ENCODE data around the gene AMBRA1. TPM values are rescaled to one million over a fixed set of nuclear protein-coding genes. Genes with fewer than 3 reads are reported as not detected.

Gene AMBRA1
- total RNA-seq, 2 experiments from 2014 or later: 24.6 to 30.7 TPM

DNA sequence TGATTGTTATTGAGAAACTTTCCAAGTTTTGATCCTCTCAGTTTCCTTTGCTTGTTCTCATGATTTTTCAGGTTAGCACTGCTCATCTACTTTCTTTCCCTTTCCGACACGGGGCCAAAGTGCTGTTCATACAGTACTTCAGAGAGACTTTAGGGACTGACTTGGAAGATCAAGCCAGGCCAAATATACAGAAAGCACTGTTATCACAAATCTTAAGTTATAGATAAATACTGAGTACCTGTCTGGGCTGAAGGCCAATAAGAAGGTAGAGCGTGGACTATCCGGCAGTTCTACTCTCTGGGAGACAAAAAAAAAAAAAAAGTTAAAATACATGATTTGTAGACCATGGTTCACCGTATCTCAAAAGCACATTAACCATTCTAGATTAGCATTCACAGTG is 46.2 kb downstream of the AMBRA1 start:
- Histone ChIP-seq H3K27ac (ENCODE audit: low read depth, low read length, poor library complexity, severe bottlenecking) (no peak overlapping the region), H3K9me2 (ENCODE audit: insufficient read depth, low read length) (no peaks in the 10 kb centered on the region), H2AFZ (ENCODE audit: low read length) (no peak overlapping the region), H3K4me1 (ENCODE audit: insufficient read depth, low read length, poor library complexity, severe bottlenecking) (no peaks in the 10 kb centered on the region), H3K4me3 (ENCODE audit: low read depth, low read length, poor library complexity, severe bottlenecking) (no peak overlapping the region), H3K9me3 (ENCODE audit: low read length) (no peaks in the 10 kb centered on the region), H3K4me2 (ENCODE audit: low read length) (no peak overlapping the region), H4K20me1 (ENCODE audit: insufficient read depth, low read length) (0 out of 2 replicates have a peak, but pooled peaks cover 5% of the 10 kb centered on the region), H3K79me2 (ENCODE audit: insufficient read depth, low read depth, low read length) (peaks cover 15% of the 10 kb centered on the region; the same call in 1 of the 2 replicates), H3K36me3 (ENCODE audit: insufficient read depth, low read length) (peaks cover 54% of the 10 kb centered on the region)
- no TSS peak for BruUV-seq (replicated peaks)
- POLR2A ChIA-PET: interaction anchor here (0.6 to 1.4 kb wide), 4 partner anchors 10 to 197 kb away, joined by 3 read pairs; no protein-coding TSS in a partner anchor
- TF ChIP-seq CTCF (conservative IDR thresholded peaks at IDR 0.05; ENCODE audit: low read length): no peak
- TF ChIP-seq EZH2phosphoT487 (IDR thresholded peaks at IDR 0.05; ENCODE audit: borderline replicate concordance, low read depth, low read length): no peak
- CTCF ChIA-PET (ENCODE audit: unreplicated experiment): no interaction called here
- intact Hi-C loops (cut with micrococcal nuclease; ENCODE audit: unreplicated experiment): no loop called here
- no peak for DNase-seq (ENCODE audit: low spot score)

DNA sequence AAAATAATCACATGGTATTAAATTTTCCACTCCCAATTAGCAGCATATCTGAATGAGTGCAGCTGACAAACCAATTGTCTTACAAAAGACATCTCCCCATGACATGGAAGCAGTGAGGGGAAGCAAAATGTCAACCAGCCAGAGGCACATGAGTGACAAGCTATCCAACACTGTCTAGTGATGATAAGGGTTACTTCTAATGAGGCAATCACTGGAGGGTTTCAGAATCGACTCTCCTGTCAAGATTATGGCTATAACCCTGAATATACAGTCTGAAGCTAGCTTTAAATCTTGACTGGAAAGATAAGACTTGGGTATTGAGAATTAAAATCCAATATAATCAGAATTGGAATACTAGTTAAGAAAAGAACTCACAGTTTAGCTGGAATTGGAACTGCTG is 50.3 kb downstream of the AMBRA1 start:
- no peaks in the 10 kb centered on the region for H4K20me1 ChIP-seq (ENCODE audit: insufficient read depth, low read length)
- peaks cover 80% of the 10 kb centered on the region for H3K36me3 ChIP-seq (ENCODE audit: insufficient read depth, low read length)
- no peak overlapping the region for H3K4me3 ChIP-seq (ENCODE audit: low read depth, low read length, poor library complexity, severe bottlenecking)
- intact Hi-C loops (cut with micrococcal nuclease; ENCODE audit: unreplicated experiment): no loop called here
- H3K4me2 ChIP-seq (ENCODE audit: low read length): no peak overlapping the region
- H3K79me2 ChIP-seq (ENCODE audit: insufficient read depth, low read depth, low read length): no peaks in the 10 kb centered on the region
- H3K9me3 ChIP-seq (ENCODE audit: low read length): no peaks in the 10 kb centered on the region
- DNase-seq (ENCODE audit: low spot score): no peak
- no peaks in the 10 kb centered on the region for H3K4me1 ChIP-seq (ENCODE audit: insufficient read depth, low read length, poor library complexity, severe bottlenecking)
- POLR2A ChIA-PET: interaction anchor here (1.3 kb wide), 1 partner anchor 17 kb away, joined by 3 read pairs; no protein-coding TSS in a partner anchor
- H3K27ac ChIP-seq (ENCODE audit: low read depth, low read length, poor library complexity, severe bottlenecking): no peak overlapping the region
- no peak overlapping the region for H2AFZ ChIP-seq (ENCODE audit: low read length)
- CTCF ChIA-PET (ENCODE audit: unreplicated experiment): no interaction called here
- H3K9me2 ChIP-seq (ENCODE audit: insufficient read depth, low read length): no peaks in the 10 kb centered on the region
- no TSS peak for BruUV-seq (replicated peaks)
- TF ChIP-seq EZH2phosphoT487 (IDR thresholded peaks at IDR 0.05; ENCODE audit: borderline replicate concordance, low read depth, low read length): no peak
- TF ChIP-seq CTCF (conservative IDR thresholded peaks at IDR 0.05; ENCODE audit: low read length): no peak

- no peak overlapping the region for H2AFZ ChIP-seq (ENCODE audit: low read length)
- no peak overlapping the region for H3K4me2 ChIP-seq (ENCODE audit: low read length)
- no peaks in the 10 kb centered on the region for H3K4me1 ChIP-seq (ENCODE audit: insufficient read depth, low read length, poor library complexity, severe bottlenecking)
- no peak overlapping the region for H3K4me3 ChIP-seq (ENCODE audit: low read depth, low read length, poor library complexity, severe bottlenecking)
- peaks cover 10% of the 10 kb centered on the region; the same call in 1 of the 2 replicates for H3K79me2 ChIP-seq (ENCODE audit: insufficient read depth, low read depth, low read length)
- 0 out of 2 replicates have a peak, but pooled peaks cover 4% of the 10 kb centered on the region for H4K20me1 ChIP-seq (ENCODE audit: insufficient read depth, low read length)
- H3K27ac ChIP-seq (ENCODE audit: low read depth, low read length, poor library complexity, severe bottlenecking): no peak overlapping the region
- POLR2A ChIA-PET: no interaction called here
- intact Hi-C loops (cut with micrococcal nuclease; ENCODE audit: unreplicated experiment): no loop called here
- no peak for DNase-seq (ENCODE audit: low spot score)
- CTCF ChIA-PET (ENCODE audit: unreplicated experiment): no interaction called here
- H3K9me3 ChIP-seq (ENCODE audit: low read length): no peaks in the 10 kb centered on the region
- H3K36me3 ChIP-seq (ENCODE audit: insufficient read depth, low read length): peaks cover 66% of the 10 kb centered on the region
- H3K9me2 ChIP-seq (ENCODE audit: insufficient read depth, low read length): no peaks in the 10 kb centered on the region
- no peak for TF ChIP-seq CTCF (conservative IDR thresholded peaks at IDR 0.05; ENCODE audit: low read length)
- no peak for TF ChIP-seq EZH2phosphoT487 (IDR thresholded peaks at IDR 0.05; ENCODE audit: borderline replicate concordance, low read depth, low read length)
- BruUV-seq (replicated peaks): no TSS peak
Measured at GRCh38 chr11:46541593-46542371, 52.0 kb downstream of the AMBRA1 start.
